IMR-90 (cell line): ENCODE measurements around the gene TOP2B. TPM values are rescaled to one million over a fixed set of nuclear protein-coding genes. Genes with fewer than 3 reads are reported as not detected.

Experiments used
- ATAC-seq: fragments of 200-7000 bp; cut with Tn5 transposase; 2 replicates; pipeline ENCODE4 v1.9.1; 2020; ENCODE audit warnings: low read depth, mild to moderate bottlenecking, moderate library complexity
- BruUV-seq: library from RNA; stranded (reverse); fragments of 400-500 nt; replicated peaks from 2 replicates; lab custom pipeline; 2021; lab: Mats Ljungman, UMichigan
- CTCF ChIA-PET: fragments of 300-600 bp; formaldehyde crosslinking; extraction: SDS; loops from one replicate; lab custom pipeline; 2021; ENCODE audit warnings: antibody characterized with exemption; lab: Yijun Ruan, JAX
- POLR2A ChIA-PET: fragments of 300-600 bp; sonication (Branson Sonifier 250); formaldehyde crosslinking; loops from one replicate; lab custom pipeline; 2022; ENCODE audit warnings: antibody characterized with exemption; ENCODE audit not compliant: unreplicated experiment; lab: Charles Lee
- DNase-seq: peaks from one replicate; pipeline ENCODE4 v3.0.0; 2013
- H2AFZ ChIP-seq: replicated peaks from 2 replicates; pipeline ENCODE3; 2013; ENCODE audit warnings: low read length, mild to moderate bottlenecking; ENCODE audit not compliant: poor library complexity
- H2AK5ac ChIP-seq: 2 replicates; pipeline ENCODE4 v1.6.1; 2013; ENCODE audit warnings: low read depth, low read length, inconsistent platforms
- H2AK9ac ChIP-seq: replicated peaks from 2 replicates; pipeline ENCODE3; 2013; ENCODE audit warnings: mild to moderate bottlenecking, low read depth, low read length, moderate library complexity; ENCODE audit not compliant: poor library complexity
- H2BK120ac ChIP-seq: 2 replicates; pipeline ENCODE4 v1.6.1; 2013; ENCODE audit warnings: low read depth, low read length, inconsistent platforms
- H2BK15ac ChIP-seq: 3 replicates; pipeline ENCODE4 v1.6.1; 2013; ENCODE audit warnings: low read depth, low read length, inconsistent platforms
- H2BK20ac ChIP-seq: 2 replicates; pipeline ENCODE4 v1.6.1; 2013; ENCODE audit warnings: low read depth, mild to moderate bottlenecking, inconsistent platforms, low read length, moderate library complexity
- H2BK5ac ChIP-seq: 2 replicates; pipeline ENCODE4 v1.6.1; 2013; ENCODE audit warnings: mild to moderate bottlenecking, low read depth, low read length, inconsistent platforms; ENCODE audit not compliant: poor library complexity, severe bottlenecking
- H3K14ac ChIP-seq: replicated peaks from 2 replicates; pipeline ENCODE4 v1.6.1; 2013; ENCODE audit warnings: low read depth, low read length, inconsistent platforms
- H3K18ac ChIP-seq: 2 replicates; pipeline ENCODE4 v1.6.1; 2013; ENCODE audit warnings: low read depth, low read length, control low read depth
- H3K23ac ChIP-seq: 2 replicates; pipeline ENCODE4 v1.6.1; 2013; ENCODE audit warnings: low read depth, low read length, inconsistent platforms
- H3K27ac ChIP-seq: 2 replicates; pipeline ENCODE4 v1.5.1; 2013; ENCODE audit warnings: mild to moderate bottlenecking, control low read depth, low read length; ENCODE audit not compliant: insufficient read depth
- H3K27me3 ChIP-seq: 2 replicates; pipeline ENCODE4 v1.6.1; 2013; ENCODE audit warnings: low read length; ENCODE audit not compliant: control insufficient read depth, insufficient read depth
- H3K36me3 ChIP-seq: 2 replicates; pipeline ENCODE4 v1.6.1; 2013; ENCODE audit warnings: low read length, mixed read lengths; ENCODE audit not compliant: control insufficient read depth, insufficient read depth
- H3K4ac ChIP-seq: 2 replicates; pipeline ENCODE4 v1.6.1; 2013; ENCODE audit warnings: low read depth, low read length, inconsistent platforms
- H3K4me1 ChIP-seq: 2 replicates; pipeline ENCODE4 v1.6.1; 2013; ENCODE audit warnings: low read length, mixed read lengths; ENCODE audit not compliant: control insufficient read depth, insufficient read depth
- H3K4me2 ChIP-seq: 2 replicates; pipeline ENCODE4 v1.6.1; 2013; ENCODE audit warnings: low read depth, mild to moderate bottlenecking, control low read depth, low read length, moderate library complexity
- H3K4me3 ChIP-seq: 2 replicates; pipeline ENCODE4 v1.5.1; 2013; ENCODE audit warnings: low read depth, mild to moderate bottlenecking, control low read depth, low read length, moderate library complexity; ENCODE audit not compliant: insufficient read depth
- H3K56ac ChIP-seq: 2 replicates; pipeline ENCODE4 v1.6.1; 2013; ENCODE audit warnings: low read length, inconsistent platforms; ENCODE audit not compliant: insufficient read depth; ENCODE audit errors: extremely low read depth
- H3K79me1 ChIP-seq, 2 experiments: 2 replicates each; pipeline ENCODE4 v1.6.1; 2013; ENCODE audit warnings: low read length in 2 of 2, inconsistent platforms in 1 of 2, low read depth in 1 of 2
- H3K9ac ChIP-seq: 2 replicates; pipeline ENCODE4 v1.6.1; 2013; ENCODE audit warnings: low read depth, low read length, control low read depth
- H3K9me1 ChIP-seq: 2 replicates; pipeline ENCODE4 v1.6.1; 2013; ENCODE audit warnings: low read length, inconsistent platforms; ENCODE audit not compliant: insufficient read depth
- H3K9me3 ChIP-seq: 2 replicates; pipeline ENCODE4 v1.6.1; 2013; ENCODE audit warnings: low read length; ENCODE audit not compliant: control insufficient read depth, insufficient read depth
- H4K20me1 ChIP-seq: 2 replicates; pipeline ENCODE4 v1.6.1; 2013; ENCODE audit warnings: low read length, inconsistent platforms; ENCODE audit not compliant: insufficient read depth
- H4K5ac ChIP-seq: 2 replicates; pipeline ENCODE4 v1.6.1; 2013; ENCODE audit warnings: mild to moderate bottlenecking, low read depth, low read length, control low read depth
- H4K8ac ChIP-seq, 2 experiments: 2 replicates each; pipeline ENCODE4 v1.6.1; 2013; ENCODE audit warnings: low read depth in 2 of 2, low read length in 2 of 2, control low read depth in 1 of 2, inconsistent platforms in 1 of 2
- H4K91ac ChIP-seq: 2 replicates; pipeline ENCODE4 v1.6.1; 2013; ENCODE audit warnings: low read depth, low read length, inconsistent platforms; ENCODE audit not compliant: insufficient read depth
- BHLHE40 ChIP-seq: fragments of 150-350 bp; IDR thresholded peaks from 2 replicates; pipeline ENCODE4 v1.6.1; 2016; ENCODE audit warnings: mild to moderate bottlenecking, low read depth, low read length
- CEBPB ChIP-seq: IDR thresholded peaks from 2 replicates; pipeline ENCODE4 v1.6.1; 2012; ENCODE audit warnings: low read depth, low read length, improper control_type of control experiment
- CHD1 ChIP-seq: IDR thresholded peaks from 2 replicates; pipeline ENCODE4 v1.6.1; 2012; ENCODE audit warnings: low read depth, low read length, improper control_type of control experiment
- CTCF ChIP-seq: conservative IDR thresholded peaks from 2 replicates; pipeline ENCODE4 v1.5.1; 2012; ENCODE audit warnings: mild to moderate bottlenecking, low read depth, low read length, improper control_type of control experiment
- ELK1 ChIP-seq: fragments of 150-350 bp; IDR thresholded peaks from 2 replicates; pipeline ENCODE4 v1.6.1; 2016; ENCODE audit warnings: low read depth, mild to moderate bottlenecking, low read length, moderate library complexity, borderline replicate concordance
- FOS ChIP-seq: fragments of 150-350 bp; IDR thresholded peaks from 2 replicates; pipeline ENCODE4 v1.6.1; 2016; ENCODE audit warnings: low read depth, low read length
- MAFK ChIP-seq: IDR thresholded peaks from 2 replicates; pipeline ENCODE4 v1.6.1; 2012; ENCODE audit warnings: low read depth, low read length, improper control_type of control experiment
- MAZ ChIP-seq: IDR thresholded peaks from 2 replicates; pipeline ENCODE4 v1.6.1; 2012; ENCODE audit warnings: low read depth, mild to moderate bottlenecking, low read length, improper control_type of control experiment, moderate library complexity, borderline replicate concordance
- MXI1 ChIP-seq: IDR thresholded peaks from 2 replicates; pipeline ENCODE4 v1.6.1; 2012; ENCODE audit warnings: low read depth, mild to moderate bottlenecking, low read length, moderate library complexity, borderline replicate concordance
- NFE2L2 ChIP-seq: fragments of 150-350 bp; IDR thresholded peaks from 2 replicates; pipeline ENCODE4 v1.6.1; 2016; ENCODE audit warnings: low read depth, mild to moderate bottlenecking, low read length
- POLR2A ChIP-seq: IDR thresholded peaks from 2 replicates; pipeline ENCODE4 v1.6.1; 2012; ENCODE audit warnings: mild to moderate bottlenecking, low read depth, low read length
- RAD21 ChIP-seq: IDR thresholded peaks from 2 replicates; pipeline ENCODE4 v1.6.1; 2012; ENCODE audit warnings: low read length, improper control_type of control experiment
- RCOR1 ChIP-seq: IDR thresholded peaks from 2 replicates; pipeline ENCODE4 v1.6.1; 2012; ENCODE audit warnings: mild to moderate bottlenecking, low read length, improper control_type of control experiment; ENCODE audit not compliant: insufficient replicate concordance
- RFX5 ChIP-seq: IDR thresholded peaks from 2 replicates; pipeline ENCODE4 v1.8.0; 2012; ENCODE audit warnings: low read depth, mild to moderate bottlenecking, low read length, moderate library complexity
- SMC3 ChIP-seq: fragments of 150-350 bp; IDR thresholded peaks from 2 replicates; pipeline ENCODE4 v1.6.1; 2016; ENCODE audit warnings: low read depth, mild to moderate bottlenecking, antibody characterized with exemption, low read length, moderate library complexity
- USF2 ChIP-seq: fragments of 150-350 bp; IDR thresholded peaks from 2 replicates; pipeline ENCODE4 v1.6.1; 2017; ENCODE audit warnings: mild to moderate bottlenecking, antibody characterized with exemption, low read length, low read depth
- WGBS, 2 experiments: methylation state at CpG; one replicate each; pipeline versions ENCODE4 v1.1.5 to v1.1.7; 2013; ENCODE audit warnings: missing lambda C conversion rate in 2 of 2; ENCODE audit not compliant: insufficient read length in 1 of 2; ENCODE audit errors: extremely low coverage in 2 of 2; 5-methylcytosine and 5-hydroxymethylcytosine counted together
- dilution Hi-C: fragments of 300-500 bp; cut with HindIII; formaldehyde crosslinking; loops from one replicate; pipeline ENCODE4 v1.14.3; 2018; ENCODE audit warnings: low sequenced_read_pairs; ENCODE audit not compliant: unreplicated experiment
- in situ Hi-C: fragments of 300-500 bp; cut with MboI; formaldehyde crosslinking; loops from 3 replicates; pipeline ENCODE4 v1.14.3; 2019; ENCODE audit warnings: low sequenced_read_pairs, inconsistent platforms, mixed read lengths
- intact Hi-C: fragments of 100-400 bp; cut with micrococcal nuclease; formaldehyde crosslinking; loops from 2 replicates; pipeline ENCODE4 v1.10.0; 2022
- polyA plus RNA-seq, 3 experiments: library from polyadenylated mRNA; depleted of rRNA; stranded (reverse); fragments of >200 nt; gene quantifications; 2 replicates each; pipeline ENCODE4 v1.2.3, GENCODE V29; 2012; ENCODE audit warnings: low replicate concordance in 1 of 3
- total RNA-seq: library from RNA; depleted of rRNA; stranded (reverse); fragments of >200 nt; gene quantifications from 2 replicates; pipeline ENCODE4 v1.2.3, GENCODE V29; 2012

The TOP2B gene
- total and polyA plus RNA-seq, 2 of the 4 experiments (the other 2 are of a cell fraction) = 45.5 to 53.4 TPM

GRCh38 chr3:25586553-25586952 is 78.2 kb downstream of the TOP2B start:
- Histone ChIP-seq H3K18ac (no peak overlapping the region), H3K4me2 (no peak overlapping the region), H2AK9ac (no peak overlapping the region), H3K4me1 (peaks cover 5% of the 10 kb centered on the region), H2BK120ac (no peak overlapping the region), H3K56ac (no peak overlapping the region), H2BK5ac (no peak overlapping the region), H3K4ac (no peak overlapping the region), H3K27ac (no peak overlapping the region), H3K27me3 (no peaks in the 10 kb centered on the region), H3K14ac (no peak overlapping the region), H4K20me1 (no peaks in the 10 kb centered on the region), H4K8ac (no peak overlapping the region), H3K4me3 (no peak overlapping the region), H3K36me3 (no peaks in the 10 kb centered on the region), H2BK20ac (no peak overlapping the region), H2AK5ac (no peak overlapping the region), H3K79me1 (no peaks in the 10 kb centered on the region), H3K23ac (no peak overlapping the region), H3K9me1 (peaks cover 14% of the 10 kb centered on the region), H4K91ac (no peak overlapping the region), H3K9me3 (no peaks in the 10 kb centered on the region), H2AFZ (no peak overlapping the region), H3K9ac (no peak overlapping the region), H4K5ac (no peak overlapping the region), H2BK15ac (no peak overlapping the region)
- DNase-seq (no peak), ATAC-seq (no peak)
- no TSS peak for BruUV-seq
- dilution Hi-C loops = no loop called here
- ChIA-PET CTCF (no interaction called here), POLR2A (no interaction called here)
- 100% methylated on average over 1 of the region's 11 CpGs; no CpG with 5 or more reads in 1 of the 2 experiments for WGBS, 2 experiments
- in situ Hi-C loops = loop anchor here (10.0 to 25.0 kb wide), 2 partner anchors 622 to 1324 kb away; no protein-coding TSS in a partner anchor
- TF ChIP-seq BHLHE40 (no peak), CHD1 (no peak), MAFK (no peak), NFE2L2 (no peak), CEBPB (no peak), CTCF (no peak), POLR2A (no peak), SMC3 (no peak), MAZ (no peak), USF2 (no peak), RCOR1 (no peak), ELK1 (no peak), RAD21 (no peak), RFX5 (no peak), MXI1 (no peak), FOS (no peak)
- intact Hi-C loops = no loop called here
